Vagina (tissue), 2 donors: ENCODE results near the gene SLC16A8.

Experiments
- CTCF ChIP-seq, 3 experiments: fragments of 450-650 bp in 2 of 3; fragments of 200-600 bp in 1 of 3; sonication (generic) in 1 of 3; IDR thresholded peaks; one replicate each; pipeline ENCODE4 v1.5.1; 2017 to 2019; ENCODE audit warnings: antibody characterized with exemption in 3 of 3, mild to moderate bottlenecking in 2 of 3, moderate library complexity in 2 of 3
- POLR2A ChIP-seq, 2 donors: fragments of 450-650 bp; IDR thresholded peaks; one replicate each; pipeline ENCODE4 v1.6.1; 2017; ENCODE audit warnings: antibody characterized with exemption in 2 of 2, mild to moderate bottlenecking in 2 of 2, moderate library complexity in 2 of 2

- TF ChIP-seq CTCF (IDR thresholded peaks at IDR 0.05) (no peak), POLR2A (IDR thresholded peaks at IDR 0.05) (no peak)
These were observed 34.0 kb downstream of the SLC16A8 start for GRCh38 chr22:38049812-38050619.
